GM19025 (cell line): ENCODE measurements around the gene HIVEP3.

Experiments used
- ATAC-seq: cut with Tn5 transposase; IDR thresholded peaks from one replicate; pipeline ENCODE4 v1.9.1; 2021; ENCODE audit warnings: mild to moderate bottlenecking, low read depth, moderate library complexity; ENCODE audit not compliant: unreplicated experiment

HIVEP3 gene

DNA sequence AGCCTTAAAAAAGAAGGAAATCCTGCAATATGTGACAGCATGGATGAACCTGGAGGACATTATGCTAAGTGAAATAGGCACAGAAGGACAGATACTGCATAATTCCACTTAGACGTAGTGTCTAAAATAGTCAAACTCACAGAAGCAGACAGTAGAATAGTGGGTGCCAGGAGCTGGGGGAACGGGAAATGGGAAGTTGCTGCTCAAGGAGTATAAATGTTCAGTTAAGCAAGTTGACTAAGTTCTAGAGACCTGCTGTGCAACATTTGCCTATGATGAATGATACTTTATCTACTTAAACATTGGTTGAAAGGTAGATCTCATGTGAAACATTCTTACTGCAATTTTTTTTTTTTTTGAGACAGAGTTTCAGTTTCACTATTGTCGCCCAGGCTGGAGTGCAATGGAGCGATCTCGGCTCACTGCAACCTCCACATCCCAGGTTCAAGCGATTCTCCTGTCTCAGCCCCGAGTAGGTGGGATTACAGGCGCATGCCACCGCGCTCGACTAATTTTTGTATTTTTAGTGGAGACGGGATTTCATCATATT is 197.8 kb downstream of the HIVEP3 start:
- ATAC-seq, result no peak

DNA sequence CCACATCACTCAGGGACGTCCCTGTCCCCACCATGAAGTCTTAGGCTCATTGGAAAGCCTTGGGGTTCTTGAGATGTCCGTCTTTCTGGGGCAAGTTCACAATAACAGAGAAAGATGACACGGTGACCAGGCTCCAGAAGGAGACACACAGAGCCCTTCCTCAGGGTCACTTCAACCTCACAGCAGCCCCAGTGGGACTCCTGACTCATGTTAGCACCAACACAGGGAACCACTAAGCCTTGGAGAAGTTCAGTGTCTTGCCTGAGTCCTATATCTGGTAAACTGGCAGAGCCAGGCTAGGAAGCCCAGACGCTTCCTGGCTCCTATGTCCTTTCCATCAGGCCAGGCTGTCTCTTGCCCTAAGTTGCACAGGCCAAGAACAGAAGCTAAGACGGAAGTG is 199.1 kb downstream of the HIVEP3 start:
- ATAC-seq, result no peak

GRCh38 chr1:41719128-41719527 is 199.6 kb downstream of the HIVEP3 start:
- no peak for ATAC-seq

GRCh38 chr1:41718497-41718896 is 200.2 kb downstream of the HIVEP3 start:
- no peak for ATAC-seq

DNA sequence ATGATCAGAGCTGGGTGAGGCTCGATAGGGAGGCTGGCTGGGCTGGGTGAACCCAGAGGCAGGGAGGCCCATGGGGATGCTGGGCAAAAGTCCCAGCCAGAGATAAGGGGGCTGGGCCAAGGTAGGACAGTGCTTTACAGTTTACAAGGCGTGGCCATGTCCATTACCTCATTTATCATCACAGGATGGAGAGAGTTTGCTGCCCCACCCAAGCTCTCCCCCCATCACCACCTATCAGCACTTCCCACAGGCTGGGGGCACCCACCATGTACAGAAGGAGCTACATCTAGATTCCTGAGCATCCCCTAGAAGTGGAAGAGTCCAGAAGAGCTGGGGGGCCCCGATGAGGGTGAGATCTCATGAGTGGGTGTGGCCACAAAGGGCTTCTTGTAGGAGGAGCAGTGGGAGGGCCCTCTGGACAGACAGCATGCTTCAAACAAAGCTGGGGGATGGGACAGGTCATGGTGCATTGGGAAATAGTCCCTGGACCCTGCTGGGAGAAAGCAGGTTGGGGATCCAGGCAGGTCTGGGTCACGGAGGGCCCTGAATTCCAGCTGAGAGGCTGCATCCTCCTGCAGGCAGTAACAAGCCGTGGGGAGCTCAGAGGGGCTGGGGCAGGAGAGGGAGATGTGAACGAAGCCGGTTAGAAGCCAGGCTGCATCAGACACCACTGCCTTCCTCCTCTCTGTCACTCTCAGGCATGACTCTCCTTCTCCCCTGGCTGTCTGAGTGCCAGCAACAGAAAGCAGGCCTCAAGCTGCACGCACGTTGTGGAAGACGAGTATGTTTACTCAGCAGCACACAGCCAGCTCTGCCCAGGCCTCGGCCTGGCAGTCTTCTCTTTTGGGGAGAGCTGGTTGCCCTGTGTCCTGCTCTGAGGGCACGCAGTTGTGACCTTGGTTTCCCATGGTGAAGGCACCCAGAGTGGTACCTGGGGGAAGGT is 202.3 kb downstream of the HIVEP3 start:
- ATAC-seq, result no peak

GRCh38 chr1:41715441-41716095 is 203.2 kb downstream of the HIVEP3 start:
- no peak for ATAC-seq

DNA sequence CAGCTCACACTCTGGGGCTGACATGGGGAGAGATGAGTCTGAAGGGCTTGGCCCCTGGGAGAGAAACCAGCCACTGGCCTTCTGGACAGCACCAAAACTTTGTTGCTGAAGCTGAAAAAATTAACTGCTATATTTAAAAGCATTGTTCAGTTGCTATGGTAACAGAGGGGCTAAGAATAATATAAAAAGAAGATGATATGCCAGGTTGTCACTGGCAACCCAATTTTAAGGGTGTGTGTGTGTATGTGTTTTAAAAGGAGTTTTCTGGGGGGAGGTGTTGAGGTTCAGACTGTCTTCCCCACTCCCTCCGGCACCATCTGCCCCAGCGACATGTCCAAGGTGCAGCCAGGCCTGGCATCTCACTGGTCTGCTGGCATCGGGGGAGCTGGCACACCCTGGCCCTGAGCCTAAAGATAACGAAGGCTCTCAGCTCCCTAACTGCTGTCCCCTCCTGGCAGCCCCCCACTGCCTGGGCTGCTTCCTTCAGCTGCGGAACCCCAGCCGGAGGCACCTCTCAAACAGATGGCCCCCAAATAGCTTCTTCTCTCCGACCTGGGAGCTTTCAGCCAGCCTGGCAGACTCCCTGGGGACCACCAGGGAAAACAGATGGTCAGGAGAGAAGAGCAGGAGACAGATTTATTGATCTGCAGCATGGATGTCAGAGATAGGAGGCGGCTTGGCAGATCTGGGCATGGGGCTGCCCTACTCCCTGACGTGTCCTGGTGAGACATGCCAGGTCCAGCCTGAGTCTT is 203.9 kb downstream of the HIVEP3 start:
- ATAC-seq, result no peak

GRCh38 chr1:41713557-41714327 is 205.0 kb downstream of the HIVEP3 start:
- no peak for ATAC-seq

- ATAC-seq, result no peak
Measured at GRCh38 chr1:41713141-41713540, 205.6 kb downstream of the HIVEP3 start.

- ATAC-seq, result no peak
Measured at GRCh38 chr1:41712695-41713094, 206.0 kb downstream of the HIVEP3 start.

DNA sequence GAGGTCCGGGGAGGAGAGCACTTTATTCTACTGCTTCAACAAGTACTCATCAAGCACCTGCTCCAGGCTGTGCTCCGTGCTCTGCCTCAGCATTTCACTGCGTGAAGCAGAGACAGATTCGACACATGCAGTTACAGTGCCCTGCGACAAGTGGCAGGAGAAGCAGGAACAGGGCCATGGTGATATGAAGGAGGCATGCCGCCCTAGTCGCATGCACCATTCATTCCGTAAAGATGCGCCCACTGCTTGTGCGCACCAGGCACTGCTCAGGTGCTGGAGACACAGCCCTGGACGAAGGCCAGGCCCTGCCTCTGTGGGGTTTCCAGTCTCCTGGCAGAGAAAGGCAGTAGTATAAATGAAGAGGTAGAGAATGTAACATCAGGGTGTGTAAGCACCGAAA is 206.6 kb downstream of the HIVEP3 start:
- no peak for ATAC-seq

- ATAC-seq, result no peak
Measured at GRCh38 chr1:41711581-41711980, 207.1 kb downstream of the HIVEP3 start.

- ATAC-seq, result no peak
Measured at GRCh38 chr1:41710980-41711379, 207.7 kb downstream of the HIVEP3 start.

DNA sequence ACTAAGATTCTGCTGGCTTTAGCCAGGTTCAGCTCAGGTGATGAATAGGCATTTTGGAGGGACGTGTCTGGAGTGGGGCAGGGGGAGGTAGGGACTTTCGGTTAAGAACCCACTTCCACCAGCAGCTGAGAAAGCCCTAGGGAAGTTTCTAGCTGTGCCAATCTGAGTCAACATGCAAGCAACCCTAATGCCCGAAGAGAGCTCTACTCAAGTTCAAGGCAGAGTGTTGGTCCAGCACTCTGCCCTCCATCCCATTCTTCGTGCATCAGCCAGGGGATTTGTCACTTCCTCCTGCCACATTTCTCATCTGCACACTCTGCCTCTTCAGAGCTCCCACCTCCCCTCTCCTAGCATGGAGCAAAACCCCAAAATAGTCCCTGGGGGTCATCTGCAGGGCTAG is 208.8 kb downstream of the HIVEP3 start:
- ATAC-seq, result no peak

GRCh38 chr1:41709331-41709730 is 209.4 kb downstream of the HIVEP3 start:
- no peak for ATAC-seq

DNA sequence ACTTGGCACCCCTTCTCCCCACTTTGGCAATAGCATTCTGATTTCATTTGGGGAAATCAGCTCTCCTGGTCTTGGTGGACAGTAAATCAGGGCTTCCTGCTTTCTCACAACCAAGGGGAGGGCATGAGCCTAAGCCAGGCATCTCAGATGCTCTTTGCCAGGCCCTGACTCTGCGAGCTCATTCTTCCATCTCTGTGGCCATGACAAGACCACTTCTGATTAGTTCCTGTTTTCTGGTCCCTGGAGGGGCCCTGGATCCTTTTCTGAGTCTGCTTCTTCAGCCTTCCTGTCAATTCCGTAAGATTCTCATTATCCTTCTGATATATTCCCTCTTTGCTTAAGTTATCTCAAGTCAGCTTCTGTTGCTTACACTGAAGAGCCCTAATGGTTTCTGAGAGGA is 210.4 kb downstream of the HIVEP3 start:
- no peak for ATAC-seq

GRCh38 chr1:41707793-41708192 is 210.9 kb downstream of the HIVEP3 start:
- no peak for ATAC-seq

- no peak for ATAC-seq
Measured at GRCh38 chr1:41705798-41706197, 212.9 kb downstream of the HIVEP3 start.

DNA sequence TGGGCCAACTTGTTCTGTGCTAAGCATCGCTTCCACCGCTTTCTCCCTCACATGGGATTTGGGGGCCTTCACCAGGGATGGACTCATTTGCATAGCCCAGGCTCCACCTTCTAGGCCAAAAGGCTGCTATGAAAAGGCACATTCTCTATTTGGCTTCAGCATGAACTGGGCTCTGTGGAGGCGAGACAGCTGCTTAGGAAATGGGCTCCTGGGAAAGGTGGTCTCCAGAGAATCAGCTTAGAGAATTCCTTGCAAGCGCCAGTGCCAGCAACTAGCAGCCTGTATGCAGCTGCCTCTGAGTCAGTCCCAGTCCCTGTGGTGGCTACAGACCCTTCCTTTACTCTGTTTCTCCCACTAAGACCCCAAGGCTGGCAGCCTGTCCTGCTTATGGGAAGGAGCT is 214.5 kb downstream of the HIVEP3 start:
- ATAC-seq, result no peak

- ATAC-seq, result no peak
Measured at GRCh38 chr1:41702771-41703170, 216.0 kb downstream of the HIVEP3 start.
